Naive thymus-derived CD4-positive, alpha-beta T cell (primary cell): Measurements from ENCODE around the gene PIGQ. TPM values are rescaled to one million over a fixed set of nuclear protein-coding genes. Genes with fewer than 3 reads are reported as not detected.
A peak's percentile ranks its signal among the peaks of the same experiment; 100 is the strongest.

Source experiments
- ATAC-seq: fragments of 150-1000 bp; cut with Tn5 transposase; 2 replicates; pipeline ENCODE4 v1.10.0; 2021; ENCODE audit warnings: mild to moderate bottlenecking, moderate library complexity
- CTCF ChIA-PET: fragments of 350-600 bp; sonication (Branson Sonifier 250); formaldehyde crosslinking; loops from one replicate; lab custom pipeline; 2021; ENCODE audit warnings: antibody characterized with exemption; lab: Charles Lee
- POLR2A ChIA-PET: fragments of 350-600 bp; sonication (Branson Sonifier 250); formaldehyde crosslinking; loops from one replicate; lab custom pipeline; 2021; ENCODE audit warnings: antibody characterized with exemption, inconsistent platforms; lab: Charles Lee
- DNase-seq, 9 donors: peaks; one replicate each; pipeline versions ENCODE4 v3.0.0 to v3.0.0-alpha.2; 2020 to 2022; ENCODE audit warnings: mixed read lengths in 1 of 9
- H3K27ac ChIP-seq: one replicate; pipeline ENCODE4 v1.7.0; 2013; ENCODE audit warnings: mild to moderate bottlenecking, low read depth, low read length, moderate library complexity
- H3K27me3 ChIP-seq, 2 donors: one replicate each; pipeline ENCODE4 v1.7.0; 2013; ENCODE audit warnings: low read length in 2 of 2, mild to moderate bottlenecking in 2 of 2, moderate library complexity in 2 of 2; ENCODE audit not compliant: control insufficient read depth in 2 of 2, insufficient read depth in 2 of 2
- H3K36me3 ChIP-seq, 3 experiments: 1 replicate in 2 of 3; 2 replicates in 1 of 3; pipeline ENCODE4 v1.7.0; 2013; ENCODE audit warnings: low read length in 3 of 3, mild to moderate bottlenecking in 3 of 3, moderate library complexity in 1 of 3; ENCODE audit not compliant: insufficient read depth in 3 of 3, control insufficient read depth in 2 of 3
- H3K4me1 ChIP-seq, 2 donors: one replicate each; pipeline ENCODE4 v1.7.0; 2013; ENCODE audit warnings: low read length in 2 of 2, mild to moderate bottlenecking in 2 of 2, moderate library complexity in 1 of 2; ENCODE audit not compliant: control insufficient read depth in 2 of 2, insufficient read depth in 2 of 2
- H3K4me3 ChIP-seq: 2 replicates; pipeline ENCODE4 v1.7.0; 2013; ENCODE audit warnings: mild to moderate bottlenecking, low read length
- H3K9me3 ChIP-seq, 3 experiments: 1 replicate in 2 of 3; 2 replicates in 1 of 3; pipeline ENCODE4 v1.7.0; 2013; ENCODE audit warnings: low read length in 3 of 3; ENCODE audit not compliant: control insufficient read depth in 2 of 3
- H3K27ac Mint-ChIP-seq, 9 donors: one replicate each; pipeline ENCODE4 v1.8.0; 2020 to 2022; ENCODE audit warnings: mixed read lengths in 9 of 9, mild to moderate bottlenecking in 8 of 9, moderate library complexity in 5 of 9, inconsistent platforms in 2 of 9
- H3K27me3 Mint-ChIP-seq, 5 donors: one replicate each; pipeline ENCODE4 v1.8.0; 2021 to 2022; ENCODE audit warnings: mixed read lengths in 5 of 5, mild to moderate bottlenecking in 1 of 5
- H3K36me3 Mint-ChIP-seq, 5 donors: one replicate each; pipeline ENCODE4 v1.8.0; 2020 to 2022; ENCODE audit warnings: mixed read lengths in 5 of 5, mild to moderate bottlenecking in 3 of 5, inconsistent platforms in 1 of 5
- H3K4me1 Mint-ChIP-seq, 7 donors: one replicate each; pipeline ENCODE4 v1.8.0; 2020 to 2022; ENCODE audit warnings: mixed read lengths in 7 of 7, mild to moderate bottlenecking in 3 of 7, inconsistent platforms in 1 of 7
- H3K4me3 Mint-ChIP-seq, 10 donors: one replicate each; pipeline ENCODE4 v1.8.0; 2020 to 2022; ENCODE audit warnings: mild to moderate bottlenecking in 10 of 10, mixed read lengths in 10 of 10, moderate library complexity in 6 of 10, inconsistent platforms in 2 of 10
- H3K9me3 Mint-ChIP-seq, 11 donors: one replicate each; pipeline ENCODE4 v1.8.0; 2020 to 2022; ENCODE audit warnings: mixed read lengths in 11 of 11, mild to moderate bottlenecking in 4 of 11, inconsistent platforms in 1 of 11, moderate library complexity in 1 of 11
- intact Hi-C, 2 donors: fragments of 100-400 bp; cut with micrococcal nuclease; formaldehyde crosslinking; loops; one replicate each; pipeline ENCODE4 v1.15.1; 2023
- polyA plus RNA-seq, 2 donors: library from polyadenylated mRNA; unstranded; fragments of 300-500 nt; fragmentation: Illumina TruSeq; gene quantifications; one replicate each; pipeline ENCODE4 v1.2.3, GENCODE V29; 2021
- total RNA-seq, 6 experiments: library from RNA in 5 of 6; stranded (reverse) in 5 of 6; gene quantifications; 1 replicate in 5 of 6; 2 replicates in 1 of 6; pipeline ENCODE4 v1.2.3 and lab custom pipeline; 2021 to 2026

Gene PIGQ
- total and polyA plus RNA-seq, 7 experiments from 2014 or later: 12.3 to 63.0 (median 43.4) TPM

DNA sequence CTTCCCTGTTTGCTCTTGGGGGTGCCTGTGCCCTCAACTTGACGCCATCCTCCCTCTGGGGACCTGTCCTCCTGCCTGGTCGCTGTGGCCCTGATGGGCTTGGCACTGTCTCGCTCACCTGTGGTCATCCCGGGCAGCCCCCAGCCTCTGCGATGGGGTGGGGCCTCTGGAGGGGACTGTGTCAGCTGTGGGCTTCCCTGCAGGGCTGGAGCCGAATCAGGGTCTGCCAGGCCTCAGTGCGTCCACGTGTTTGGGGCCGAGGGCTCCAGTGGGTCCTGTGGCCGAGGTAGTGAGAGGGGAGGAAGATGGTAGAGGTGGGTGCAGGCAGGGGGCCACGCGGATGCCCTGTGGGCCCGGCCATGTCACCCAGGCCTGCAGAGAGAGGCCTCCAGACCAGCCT is 8.0 kb downstream of the PIGQ start:
- H3K9me3 ChIP-seq: no peaks in the 10 kb centered on the region
- Mint-ChIP-seq H3K27ac (no peak overlapping the region), H3K9me3 (no peaks in the 10 kb centered on the region), H3K27me3 (no peaks in the 10 kb centered on the region), H3K36me3 (no peaks in the 10 kb centered on the region), H3K4me3 (peak overlapping the region in 1 of 10 donors; percentile 11), H3K4me1 (peaks cover 0 to 6% (median 0%) of the 10 kb centered on the region in 7 donors)
- no peak for ATAC-seq
- intact Hi-C loops: no loop called here
- H3K27ac ChIP-seq: no peak overlapping the region
- H3K4me3 ChIP-seq: no peak overlapping the region
- CTCF ChIA-PET: no interaction called here
- no peak for DNase-seq
- POLR2A ChIA-PET: no interaction called here
- H3K36me3 ChIP-seq: peaks cover 0 to 26% (median 0%) of the 10 kb centered on the region in 3 experiments
- H3K27me3 ChIP-seq: no peaks in the 10 kb centered on the region
- no peaks in the 10 kb centered on the region for H3K4me1 ChIP-seq

DNA sequence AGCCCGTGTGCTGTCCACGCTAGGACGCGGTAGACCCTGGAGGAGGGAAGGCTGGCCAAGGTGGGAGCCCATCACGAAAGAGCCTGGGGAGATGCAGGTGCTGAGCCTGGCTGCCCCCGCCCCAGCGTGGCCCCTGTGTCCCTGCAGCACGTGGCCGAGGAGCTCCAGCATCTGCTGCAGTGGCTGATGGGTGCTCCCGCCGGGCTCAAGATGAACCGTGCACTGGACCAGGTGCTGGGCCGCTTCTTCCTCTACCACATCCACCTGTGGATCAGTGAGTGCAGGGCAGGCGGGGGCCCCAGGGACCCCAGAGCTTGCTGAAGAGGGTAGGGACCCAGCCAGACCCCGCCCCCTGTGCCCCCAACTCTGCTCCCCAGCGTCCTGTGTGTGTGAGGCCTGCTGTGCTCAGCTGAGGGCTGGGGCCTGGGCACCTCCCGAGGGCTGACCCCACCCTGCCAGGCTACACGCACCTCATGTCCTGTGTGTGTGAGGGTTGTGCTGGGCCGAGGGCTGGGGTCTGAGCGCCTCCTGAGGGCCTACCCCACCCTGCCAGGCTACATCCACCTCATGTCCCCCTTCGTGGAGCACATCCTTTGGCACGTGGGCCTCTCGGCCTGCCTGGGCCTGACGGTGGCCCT is 8.6 kb downstream of the PIGQ start:
- ChIA-PET CTCF (no interaction called here), POLR2A (no interaction called here)
- Histone ChIP-seq H3K27me3 (no peaks in the 10 kb centered on the region), H3K27ac (no peak overlapping the region), H3K9me3 (no peaks in the 10 kb centered on the region), H3K4me1 (no peaks in the 10 kb centered on the region), H3K36me3 (peaks cover 0 to 21% (median 0%) of the 10 kb centered on the region in 3 experiments), H3K4me3 (no peak overlapping the region)
- DNase-seq (no peak), ATAC-seq (no peak)
- Mint-ChIP-seq H3K4me1 (peaks cover 0 to 6% (median 0%) of the 10 kb centered on the region in 7 donors), H3K27me3 (no peaks in the 10 kb centered on the region), H3K27ac (no peak overlapping the region), H3K4me3 (peak overlapping the region in 1 of 10 donors; percentile 11), H3K9me3 (no peaks in the 10 kb centered on the region), H3K36me3 (no peaks in the 10 kb centered on the region)
- intact Hi-C loops: no loop called here

DNA sequence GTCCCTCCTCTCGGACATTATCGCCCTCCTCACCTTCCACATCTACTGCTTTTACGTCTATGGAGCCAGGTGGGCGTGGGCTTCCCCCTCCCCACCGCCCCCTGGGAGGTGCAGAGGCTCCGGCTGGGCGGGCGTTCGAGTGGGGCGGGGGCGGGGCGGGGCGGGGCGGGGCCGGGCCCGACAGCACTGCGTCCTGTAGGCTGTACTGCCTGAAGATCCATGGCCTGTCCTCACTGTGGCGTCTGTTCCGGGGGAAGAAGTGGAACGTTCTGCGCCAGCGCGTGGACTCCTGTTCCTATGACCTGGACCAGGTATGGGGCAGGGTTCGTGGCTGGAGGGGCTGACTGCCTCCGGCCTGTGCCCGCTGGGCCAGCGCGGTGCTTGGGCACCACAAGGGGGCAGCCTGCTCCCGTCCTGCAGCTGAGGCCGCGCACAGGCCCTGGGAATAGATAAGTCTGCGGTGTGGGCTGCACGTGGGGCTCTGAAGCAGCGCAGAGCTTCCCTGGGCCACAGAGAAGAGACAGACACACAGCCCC is 9.2 kb downstream of the PIGQ start:
- no peak overlapping the region for H3K27ac Mint-ChIP-seq
- H3K9me3 ChIP-seq: no peaks in the 10 kb centered on the region
- no peak overlapping the region for H3K4me3 ChIP-seq
- H3K27me3 Mint-ChIP-seq: no peaks in the 10 kb centered on the region
- ChIA-PET POLR2A (no interaction called here), CTCF (no interaction called here)
- no peaks in the 10 kb centered on the region for H3K36me3 Mint-ChIP-seq
- H3K27ac ChIP-seq: no peak overlapping the region
- no peaks in the 10 kb centered on the region for H3K27me3 ChIP-seq
- DNase-seq (peak; percentile 47 to 77 (median 58)), ATAC-seq (peak; percentile 94)
- H3K9me3 Mint-ChIP-seq: no peaks in the 10 kb centered on the region
- intact Hi-C loops: loop anchor here in 1 of 2 donors (1.0 kb wide), 2 partner anchors 10 to 82 kb away; no protein-coding TSS in a partner anchor
- H3K4me3 Mint-ChIP-seq: no peak overlapping the region
- peaks cover 0 to 20% (median 0%) of the 10 kb centered on the region in 3 experiments for H3K36me3 ChIP-seq
- H3K4me1 Mint-ChIP-seq: peaks cover 0 to 6% (median 0%) of the 10 kb centered on the region in 7 donors
- no peaks in the 10 kb centered on the region for H3K4me1 ChIP-seq

DNA sequence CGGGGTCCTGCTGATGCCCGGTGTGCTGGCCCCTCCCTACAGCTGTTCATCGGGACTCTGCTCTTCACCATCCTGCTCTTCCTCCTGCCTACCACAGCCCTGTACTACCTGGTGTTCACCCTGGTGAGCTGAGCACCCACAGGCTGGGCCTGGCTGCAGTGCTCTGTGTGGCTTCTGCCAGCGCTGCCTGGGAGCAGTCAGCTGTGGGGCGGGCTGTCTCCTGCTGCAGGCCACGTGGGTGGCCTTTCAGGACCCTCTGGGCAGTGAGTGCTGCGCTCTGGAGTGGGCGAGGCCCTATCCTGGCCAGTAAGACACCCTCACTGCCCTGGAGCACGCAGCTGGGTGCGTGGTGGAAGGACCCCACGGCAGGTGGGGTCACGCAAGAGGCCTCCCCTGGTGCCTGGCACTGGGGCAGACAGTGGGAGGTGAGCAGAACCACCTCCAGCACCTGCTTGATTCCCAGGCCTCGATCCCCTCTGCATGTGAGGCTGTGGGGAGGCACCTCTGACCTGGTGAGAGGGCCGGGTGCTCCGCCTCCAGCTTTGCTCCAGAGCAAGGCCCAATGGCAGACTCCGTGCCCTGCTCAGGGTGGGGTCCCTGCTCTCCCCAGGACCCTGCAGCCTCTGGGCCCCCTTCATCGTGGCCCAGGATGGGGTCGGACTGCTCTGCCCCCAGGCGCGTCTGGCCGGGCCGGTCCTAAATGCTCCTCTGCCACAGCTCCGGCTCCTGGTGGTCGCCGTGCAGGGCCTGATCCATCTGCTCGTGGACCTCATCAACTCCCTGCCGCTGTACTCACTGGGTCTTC is 10.6 kb downstream of the PIGQ start:
- Histone ChIP-seq H3K4me3 (no peak overlapping the region), H3K9me3 (no peaks in the 10 kb centered on the region), H3K27me3 (no peaks in the 10 kb centered on the region), H3K27ac (no peak overlapping the region), H3K36me3 (peaks cover 0 to 7% (median 0%) of the 10 kb centered on the region in 3 experiments), H3K4me1 (no peaks in the 10 kb centered on the region)
- CTCF ChIA-PET: interaction anchor here (1.0 kb wide), 1 partner anchor 8 kb away, joined by 3 read pairs; no protein-coding TSS in a partner anchor
- POLR2A ChIA-PET: no interaction called here
- Mint-ChIP-seq H3K9me3 (no peaks in the 10 kb centered on the region), H3K27me3 (no peaks in the 10 kb centered on the region), H3K27ac (no peak overlapping the region), H3K4me1 (peaks cover 0 to 8% (median 0%) of the 10 kb centered on the region in 7 donors), H3K36me3 (no peaks in the 10 kb centered on the region), H3K4me3 (no peak overlapping the region)
- ATAC-seq (no peak), DNase-seq (no peak)
- intact Hi-C loops: loop anchor here in 1 of 2 donors (10.0 kb wide), 1 partner anchor 1204 kb away; the partner anchor contains the start of genes NUBP2 and SPSB3

DNA sequence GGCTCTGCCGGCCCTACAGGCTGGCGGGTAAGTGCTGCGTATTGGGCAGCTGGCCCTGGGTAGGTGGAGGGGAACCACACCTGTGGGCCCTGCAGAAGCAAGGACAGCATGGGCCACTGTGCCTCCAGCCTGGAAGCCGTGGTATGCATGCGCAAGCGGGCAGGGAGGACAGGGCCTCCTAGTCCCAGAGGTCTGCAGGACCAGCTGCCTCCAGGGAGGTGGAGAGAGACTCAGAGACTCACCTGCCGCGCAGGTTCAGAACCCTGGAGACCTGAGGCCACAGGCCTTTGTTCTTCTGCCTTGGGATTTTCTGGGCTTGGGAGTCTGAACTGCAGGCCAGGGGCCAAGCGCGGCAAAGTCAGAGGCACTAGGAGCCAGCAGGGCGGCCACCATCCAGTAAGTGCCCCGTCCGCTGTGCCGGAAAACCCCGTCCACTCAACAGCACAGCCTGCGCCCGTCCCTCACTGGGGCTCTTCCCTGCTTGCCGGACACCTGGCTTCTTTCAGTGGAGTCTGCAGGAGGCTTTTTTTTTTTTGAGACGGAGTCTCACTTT is 11.3 kb downstream of the PIGQ start:
- POLR2A ChIA-PET: no interaction called here

DNA sequence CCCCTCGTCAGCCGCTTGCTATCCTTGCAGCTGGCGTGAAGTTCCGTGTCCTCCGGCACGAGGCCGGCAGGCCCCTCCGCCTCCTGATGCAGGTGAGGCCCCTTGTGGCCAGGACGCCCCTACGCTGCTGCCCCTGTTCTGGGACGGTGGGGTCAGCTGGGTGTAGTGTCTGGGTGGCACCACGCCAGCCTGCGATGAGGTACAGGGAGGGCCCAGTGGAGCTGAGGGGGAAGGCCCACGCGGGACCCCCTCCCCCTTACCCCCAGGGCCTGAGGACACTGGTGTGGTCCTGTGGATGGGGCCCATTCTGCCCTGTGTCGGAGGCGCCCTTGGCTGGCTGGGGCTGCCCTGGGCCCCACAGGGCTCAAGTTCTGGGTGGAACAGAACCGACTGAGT is 12.4 kb downstream of the PIGQ start:
- DNase-seq: no peak
- POLR2A ChIA-PET: no interaction called here

More for the DNA sequence above, 11.3 kb downstream of the PIGQ start:
- no peak for DNase-seq
- H3K9me3 ChIP-seq: no peaks in the 10 kb centered on the region
- Mint-ChIP-seq H3K27me3 (no peaks in the 10 kb centered on the region), H3K9me3 (no peaks in the 10 kb centered on the region), H3K27ac (no peak overlapping the region), H3K4me1 (peaks cover 0 to 8% (median 0%) of the 10 kb centered on the region in 7 donors), H3K36me3 (no peaks in the 10 kb centered on the region), H3K4me3 (no peak overlapping the region)
- intact Hi-C loops: loop anchor here in 1 of 2 donors (10.0 kb wide), 1 partner anchor 1204 kb away; the partner anchor contains the start of genes NUBP2 and SPSB3
- H3K4me3 ChIP-seq: no peak overlapping the region
- no peaks in the 10 kb centered on the region for H3K4me1 ChIP-seq
- no peaks in the 10 kb centered on the region for H3K27me3 ChIP-seq
- no peak overlapping the region for H3K27ac ChIP-seq
- no peak for ATAC-seq
- CTCF ChIA-PET: interaction anchor here (1.0 kb wide), 1 partner anchor 9 kb away, joined by 3 read pairs; no protein-coding TSS in a partner anchor
- H3K36me3 ChIP-seq: peaks cover 0 to under 1% (median 0%) of the 10 kb centered on the region in 3 experiments

More for the DNA sequence above, 12.4 kb downstream of the PIGQ start:
- no peaks in the 10 kb centered on the region for H3K27me3 ChIP-seq
- intact Hi-C loops: loop anchor here in 1 of 2 donors (10.0 kb wide), 1 partner anchor 1203 kb away; the partner anchor contains the start of genes NUBP2 and SPSB3
- Mint-ChIP-seq H3K4me1 (peaks cover 0 to 8% (median under 1%) of the 10 kb centered on the region in 7 donors), H3K9me3 (no peaks in the 10 kb centered on the region), H3K4me3 (no peak overlapping the region), H3K27me3 (no peaks in the 10 kb centered on the region), H3K27ac (no peak overlapping the region), H3K36me3 (no peaks in the 10 kb centered on the region)
- H3K4me1 ChIP-seq: no peaks in the 10 kb centered on the region
- ATAC-seq: no peak
- CTCF ChIA-PET: no interaction called here
- H3K4me3 ChIP-seq: no peak overlapping the region
- H3K36me3 ChIP-seq: no peaks in the 10 kb centered on the region
- H3K9me3 ChIP-seq: no peaks in the 10 kb centered on the region
- H3K27ac ChIP-seq: no peak overlapping the region
